AG04449 (cell line): Measurements from ENCODE around the gene SCMH1.

Experiments used
- CTCF ChIA-PET: fragments of 350-600 bp; formaldehyde crosslinking; extraction: SDS; loops from one replicate; lab custom pipeline; 2021; ENCODE audit warnings: antibody characterized with exemption; lab: Yijun Ruan, JAX
- POLR2A ChIA-PET: fragments of 400-600, 350-600 bp; formaldehyde crosslinking; extraction: SDS; loops from one replicate; lab custom pipeline; 2020; ENCODE audit warnings: antibody characterized with exemption, inconsistent platforms; lab: Yijun Ruan, JAX
- DNase-seq: peaks from one replicate; pipeline ENCODE4 v3.0.0-alpha.2; 2010; ENCODE audit warnings: low read depth, low spot score
- H3K4me3 ChIP-seq: 2 replicates; pipeline ENCODE4 v1.5.1; 2011; ENCODE audit warnings: low read depth, mild to moderate bottlenecking, control low read depth, low read length
- TF ChIP-seq, protein P1 (sequence below): IDR thresholded peaks from one replicate; pipeline ENCODE4 v1.5.1; 2011; ENCODE audit warnings: mild to moderate bottlenecking, moderate library complexity, low read length, control low read depth, inconsistent platforms; ENCODE audit not compliant: insufficient read depth; ENCODE audit errors: missing control alignments

SCMH1 gene

DNA sequence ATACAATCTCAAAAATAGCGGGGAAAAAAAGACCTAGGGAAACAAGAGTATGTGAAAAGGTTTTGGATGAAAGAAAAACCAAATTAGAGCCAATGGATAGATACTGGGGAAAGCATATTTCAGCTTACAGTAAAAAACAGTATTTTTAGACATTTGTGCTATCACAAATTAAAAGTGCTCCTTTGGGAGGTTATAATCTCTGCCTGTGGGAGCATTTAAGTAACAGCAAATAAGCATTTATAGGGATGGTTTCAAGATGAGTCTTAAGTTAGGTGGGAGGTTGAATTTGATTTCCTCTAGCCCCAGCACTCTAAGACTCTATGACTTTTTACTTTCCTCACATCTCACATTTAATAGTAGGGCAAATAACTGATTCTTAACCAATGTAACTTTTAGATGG is 141.0 kb downstream of the SCMH1 start:
- TF ChIP-seq, protein P1, sequence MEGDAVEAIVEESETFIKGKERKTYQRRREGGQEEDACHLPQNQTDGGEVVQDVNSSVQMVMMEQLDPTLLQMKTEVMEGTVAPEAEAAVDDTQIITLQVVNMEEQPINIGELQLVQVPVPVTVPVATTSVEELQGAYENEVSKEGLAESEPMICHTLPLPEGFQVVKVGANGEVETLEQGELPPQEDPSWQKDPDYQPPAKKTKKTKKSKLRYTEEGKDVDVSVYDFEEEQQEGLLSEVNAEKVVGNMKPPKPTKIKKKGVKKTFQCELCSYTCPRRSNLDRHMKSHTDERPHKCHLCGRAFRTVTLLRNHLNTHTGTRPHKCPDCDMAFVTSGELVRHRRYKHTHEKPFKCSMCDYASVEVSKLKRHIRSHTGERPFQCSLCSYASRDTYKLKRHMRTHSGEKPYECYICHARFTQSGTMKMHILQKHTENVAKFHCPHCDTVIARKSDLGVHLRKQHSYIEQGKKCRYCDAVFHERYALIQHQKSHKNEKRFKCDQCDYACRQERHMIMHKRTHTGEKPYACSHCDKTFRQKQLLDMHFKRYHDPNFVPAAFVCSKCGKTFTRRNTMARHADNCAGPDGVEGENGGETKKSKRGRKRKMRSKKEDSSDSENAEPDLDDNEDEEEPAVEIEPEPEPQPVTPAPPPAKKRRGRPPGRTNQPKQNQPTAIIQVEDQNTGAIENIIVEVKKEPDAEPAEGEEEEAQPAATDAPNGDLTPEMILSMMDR = no peak
- CTCF ChIA-PET = no interaction called here
- no peak for DNase-seq
- POLR2A ChIA-PET = no interaction called here
- no peak overlapping the region for H3K4me3 ChIP-seq

DNA sequence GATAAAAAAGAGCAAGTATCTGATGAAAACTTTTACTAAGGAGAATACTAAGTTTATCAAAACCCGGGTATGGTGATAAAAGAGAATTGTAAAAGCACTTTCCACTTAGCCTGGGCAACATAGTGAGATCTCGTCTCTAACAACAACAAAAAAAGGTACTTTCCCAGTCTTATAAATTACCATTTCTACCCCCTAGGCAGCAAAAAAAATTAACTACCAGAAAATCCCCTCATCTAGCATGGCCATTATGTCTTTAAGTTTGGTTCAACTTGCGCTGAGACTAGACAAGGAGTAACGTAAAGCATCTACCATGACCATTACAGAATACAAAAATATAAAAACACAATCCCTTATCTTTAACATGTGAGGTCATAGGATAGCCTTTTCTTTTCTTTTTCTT is 141.9 kb downstream of the SCMH1 start:
- TF ChIP-seq, protein P1 = no peak
- no peak overlapping the region for H3K4me3 ChIP-seq
- ChIA-PET POLR2A (no interaction called here), CTCF (no interaction called here)
- DNase-seq = no peak

- TF ChIP-seq, protein P1 = no peak
- DNase-seq = no peak
- ChIA-PET POLR2A (no interaction called here), CTCF (interaction anchor here (0.7 to 1.3 kb wide), 3 partner anchors 10 to 24 kb away, joined by 4 to 5 read pairs (median 4); no protein-coding TSS in a partner anchor)
- no peak overlapping the region for H3K4me3 ChIP-seq
Observed at GRCh38 chr1:41098730-41099460, 143.2 kb downstream of the SCMH1 start.

- TF ChIP-seq, protein P1 = no peak
- CTCF ChIA-PET = no interaction called here
- H3K4me3 ChIP-seq = no peak overlapping the region
- no peak for DNase-seq
- POLR2A ChIA-PET = no interaction called here
Observed at GRCh38 chr1:41097105-41097504, 145.0 kb downstream of the SCMH1 start.

DNA sequence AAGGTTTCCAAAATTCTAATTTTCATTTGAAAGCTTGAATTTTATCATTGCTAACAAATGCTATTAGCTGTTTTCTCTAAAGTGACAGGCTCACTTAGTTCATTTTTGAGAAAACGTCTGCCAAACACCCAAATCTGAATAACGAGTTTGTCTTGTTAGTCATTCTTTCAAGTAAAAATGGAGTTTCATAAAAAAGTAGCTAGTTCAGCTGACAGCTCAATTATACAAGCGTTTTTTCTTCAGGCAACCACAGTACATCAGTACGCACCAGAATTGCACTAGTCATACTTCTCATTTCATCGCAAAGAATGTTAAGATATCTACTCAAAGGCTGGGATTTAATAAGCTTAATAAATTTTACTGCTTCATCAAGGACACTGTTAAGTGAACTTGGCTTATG is 148.3 kb downstream of the SCMH1 start:
- no peak overlapping the region for H3K4me3 ChIP-seq
- CTCF ChIA-PET = no interaction called here

GRCh38 chr1:41086921-41087320 is 155.2 kb downstream of the SCMH1 start:
- TF ChIP-seq, protein P1 = no peak
- no peak for DNase-seq
- ChIA-PET CTCF (interaction anchor here (1.2 kb wide), 1 partner anchor 17 kb away, joined by 3 read pairs; no protein-coding TSS in a partner anchor), POLR2A (no interaction called here)
- H3K4me3 ChIP-seq = no peak overlapping the region

More for the DNA sequence above, 148.3 kb downstream of the SCMH1 start:
- POLR2A ChIA-PET = no interaction called here
- DNase-seq = no peak
- TF ChIP-seq, protein P1 = no peak
